ENCODE results near the gene RNF144B. TPM values are rescaled to one million over a fixed set of nuclear protein-coding genes. Genes with fewer than 3 reads are reported as not detected.

RNF144B gene
- total and polyA plus RNA-seq, 2 of the 8 experiments (the other 6 are each of a cell fraction or from before 2014, with no cell fraction given) = 1.8 to 11.2 TPM

DNA sequence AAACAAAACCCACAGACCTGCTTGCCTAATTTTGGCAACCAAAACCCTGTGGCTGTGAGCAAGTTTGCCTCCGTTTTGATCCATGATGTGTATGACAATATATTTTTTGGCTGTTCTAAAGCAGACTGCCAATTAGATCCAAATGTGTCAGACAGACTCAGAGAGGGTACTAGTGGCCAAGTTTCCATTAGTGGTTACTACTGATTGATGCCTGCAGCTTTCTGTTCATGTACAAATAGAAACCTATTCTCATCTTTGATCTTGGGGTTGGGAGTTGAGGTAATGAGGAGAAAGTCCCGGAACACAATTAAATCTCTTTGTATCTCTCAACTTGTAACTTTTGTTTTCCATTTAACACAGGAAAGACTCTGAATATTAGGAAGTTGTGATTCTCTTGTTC, 100.9 kb downstream of the RNF144B start:
- Histone ChIP-seq H4K8ac (ENCODE audit: extremely low read depth, insufficient read depth, low read length) (no peak overlapping the region), H4K5ac (ENCODE audit: insufficient read length, low read depth, low read length) (no peak overlapping the region), H2BK15ac (ENCODE audit: low read length) (no peak overlapping the region), H4K91ac (replicated peaks; ENCODE audit: insufficient read length, low read length) (no peak overlapping the region), H2AK5ac (ENCODE audit: low read depth, low read length) (no peak overlapping the region), H3K79me1 (ENCODE audit: low read depth, low read length) (no peaks in the 10 kb centered on the region), H3K36me3 (ENCODE audit: control insufficient read depth in 2 of 4, insufficient read depth in 4 of 4, low read length in 3 of 4) (no peaks in the 10 kb centered on the region), H4K20me1 (replicated peaks in 1 of 2; ENCODE audit: control insufficient read depth in 1 of 2, insufficient read depth in 2 of 2, low read length in 2 of 2) (no peaks in the 10 kb centered on the region), H3K9me3 (ENCODE audit: insufficient read depth in 2 of 2, low read depth in 1 of 2, low read length in 1 of 2) (no peaks in the 10 kb centered on the region), H3K14ac (ENCODE audit: insufficient read length) (no peak overlapping the region), H2BK120ac (replicated peaks; ENCODE audit: low read depth, low read length) (no peak overlapping the region), H2BK5ac (ENCODE audit: low read depth, low read length) (no peak overlapping the region), H3K9ac (replicated peaks in 1 of 4; ENCODE audit: extremely low read depth in 1 of 4, low read depth in 3 of 4, low read length in 3 of 4) (no peak overlapping the region), H3K4me2 (ENCODE audit: insufficient read depth in 1 of 2, low read depth in 2 of 2, low read length in 2 of 2) (no peak overlapping the region), H3K4me3 (ENCODE audit: extremely low read depth in 1 of 4, insufficient read depth in 2 of 4, low read depth in 3 of 4, low read length in 4 of 4) (no peak overlapping the region), H3K23me2 (ENCODE audit: low read depth, low read length) (no peaks in the 10 kb centered on the region), H2BK20ac (ENCODE audit: low read length) (no peak overlapping the region), H3K27me3 (replicated peaks in 1 of 4; ENCODE audit: control insufficient read depth in 3 of 4, extremely low read depth in 1 of 4, insufficient read depth in 3 of 4, low read length in 3 of 4) (no peaks in the 10 kb centered on the region), H3K4me1 (replicated peaks in 1 of 4; ENCODE audit: control insufficient read depth in 3 of 4, insufficient read depth in 4 of 4, low read length in 3 of 4) (peaks cover 0 to 10% (median 5%) of the 10 kb centered on the region in 4 experiments; a peak in 5 of 7 replicates), H3K79me2 (ENCODE audit: control insufficient read depth in 1 of 2, insufficient read depth in 2 of 2, low read length in 2 of 2) (no peaks in the 10 kb centered on the region), H3K27ac (ENCODE audit: low read depth, low read length) (no peak overlapping the region), H3K56ac (replicated peaks; ENCODE audit: insufficient read length, low read depth, low read length) (no peak overlapping the region), H3K18ac (ENCODE audit: extremely low read depth, low read length) (no peak overlapping the region), H3K4ac (replicated peaks; ENCODE audit: insufficient read length, low read depth, low read length) (no peak overlapping the region), H2BK12ac (ENCODE audit: low read depth, low read length) (no peak overlapping the region), H2AFZ (ENCODE audit: low read length) (peak overlapping the region; percentile 56), H3K23ac (ENCODE audit: insufficient read length) (no peak overlapping the region)
- no peak for TF ChIP-seq SRF (IDR thresholded peaks at IDR 0.05; ENCODE audit: low read depth, low read length)
- WGBS, 2 experiments (ENCODE audit: extremely low coverage in 1 of 2, insufficient coverage in 1 of 2, insufficient read length in 1 of 2, insufficient replicate concordance in 2 of 2, low coverage in 1 of 2, low lambda C conversion rate in 2 of 2, missing lambda C conversion rate in 1 of 2) = 76% methylated on average over 2 of the region's 2 CpGs; no CpG with 5 or more reads in 1 of the 2 experiments
- FAIRE-seq (no peak), DNase-seq (ENCODE audit: low read depth in 1 of 2, low spot score in 2 of 2) (no peak)
- CTCF ChIA-PET (ENCODE audit: partially characterized antibody) = interaction anchor here (1.0 to 1.6 kb wide), 3 partner anchors 9 to 160 kb away, joined by 3 to 5 read pairs (median 3); no protein-coding TSS in a partner anchor
- POLR2A ChIA-PET (ENCODE audit: partially characterized antibody) = no interaction called here

Measured in H1 (cell line).